Omental fat pad (tissue), 4 donors: ENCODE results near the gene SELENOS. TPM values are rescaled to one million over a fixed set of nuclear protein-coding genes. Genes with fewer than 3 reads are reported as not detected.
A peak's percentile ranks its signal among the peaks of the same experiment; 100 is the strongest.

ENCODE experiments used
- ATAC-seq: fragments of 150-250 bp; one replicate; pipeline ENCODE4 v1.9.1; 2016; ENCODE audit warnings: mild to moderate bottlenecking, moderate library complexity; ENCODE audit not compliant: low FRiP score
- DNase-seq: peaks from one replicate; pipeline ENCODE4 v3.0.0-alpha.2; 2019; ENCODE audit warnings: low spot score
- CTCF ChIP-seq, 3 donors: fragments of 450-650 bp; IDR thresholded peaks; one replicate each; pipeline ENCODE4 v1.5.1; 2016 to 2017; ENCODE audit warnings: antibody characterized with exemption in 3 of 3, mild to moderate bottlenecking in 3 of 3, moderate library complexity in 2 of 3
- total RNA-seq, 4 donors: library from RNA; depleted of rRNA; stranded (reverse); fragments of >200 nt; gene quantifications; one replicate each; pipeline ENCODE4 v1.1.0, GENCODE V29; 2016

Gene SELENOS
- total RNA-seq, 4 donors from 2014 or later = 61.0 to 99.4 (median 92.3) TPM

DNA sequence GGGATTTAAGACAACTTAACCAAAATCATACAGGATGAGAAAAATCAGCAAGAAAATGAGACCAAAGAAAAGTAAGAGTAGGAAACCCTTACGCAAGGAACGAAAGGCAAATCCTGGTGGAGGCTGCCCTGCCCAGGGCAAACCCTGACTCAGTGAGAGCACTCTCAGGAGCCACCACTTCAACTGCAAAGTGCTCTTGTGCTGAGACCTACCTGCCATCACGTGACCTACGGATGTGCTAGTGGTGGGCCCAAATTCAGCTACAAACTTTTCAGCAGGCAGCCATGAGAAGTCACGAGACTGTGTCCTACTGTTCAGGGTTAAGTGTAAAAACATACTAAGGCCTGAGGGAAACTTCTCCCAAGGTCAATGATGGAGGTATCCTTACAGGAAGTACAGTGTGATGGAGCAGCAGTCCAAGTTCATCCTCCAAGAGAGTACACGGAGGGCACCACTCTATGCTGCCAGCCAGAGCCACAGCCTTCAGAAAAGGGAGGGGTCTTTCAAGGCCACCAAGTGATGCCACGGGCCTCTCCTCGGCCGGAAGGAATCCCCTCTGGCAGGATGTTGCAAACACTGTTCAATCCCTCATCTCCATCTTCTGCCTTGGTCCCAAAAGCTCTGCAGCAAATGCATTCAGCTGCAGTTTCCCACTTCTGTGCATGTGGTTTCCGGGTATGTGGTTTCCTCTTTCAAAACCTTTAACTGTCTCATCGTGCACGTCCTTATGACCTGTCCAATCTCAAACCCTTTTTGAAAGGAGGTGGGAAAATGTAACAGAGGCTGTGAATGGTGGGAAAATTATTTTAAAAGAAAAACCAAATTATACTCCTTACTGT, 34.9 kb downstream of the SELENOS start:
- TF ChIP-seq CTCF (IDR thresholded peaks at IDR 0.05) = no peak
- ATAC-seq (no peak), DNase-seq (no peak)

DNA sequence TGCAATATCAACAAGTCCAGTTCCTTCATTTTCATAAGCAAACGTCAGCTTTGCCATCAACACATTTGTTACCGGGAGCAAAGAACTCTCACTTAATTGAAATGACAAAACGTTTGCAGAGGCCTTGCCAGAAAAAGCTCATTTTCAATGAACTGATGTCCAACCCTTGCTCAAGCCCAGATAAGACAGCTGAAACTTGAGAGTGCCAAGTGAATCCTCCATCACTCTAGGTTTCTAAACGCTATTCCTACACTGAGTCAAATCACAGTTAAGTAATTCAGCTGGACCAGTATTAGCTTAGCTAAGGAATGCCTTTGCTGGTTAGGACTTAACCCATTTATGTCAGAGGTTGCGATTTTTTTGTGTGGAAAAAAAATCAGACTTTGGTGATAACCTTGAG, 36.9 kb downstream of the SELENOS start:
- peak; percentile 89 for ATAC-seq
- no peak for DNase-seq
- TF ChIP-seq CTCF (IDR thresholded peaks at IDR 0.05) = no peak

DNA sequence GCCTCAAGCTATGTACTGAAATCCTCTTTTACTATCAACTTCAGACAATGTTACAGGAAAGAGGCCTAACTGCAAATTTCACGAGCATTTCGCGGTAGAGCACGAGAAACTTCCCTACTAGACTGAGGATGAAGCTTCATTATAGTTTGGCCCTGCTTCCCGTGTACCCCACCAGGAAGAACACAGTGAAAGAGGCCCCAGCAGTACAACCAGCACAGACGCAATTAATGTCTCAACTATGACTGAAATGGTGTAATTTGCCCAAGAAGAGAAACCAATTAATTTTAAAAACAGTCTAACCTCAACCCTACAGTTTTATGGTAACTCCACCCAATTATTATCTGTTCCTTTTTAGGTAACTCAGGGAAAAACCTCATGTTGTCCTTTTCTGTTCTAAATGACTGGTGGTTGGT, 37.6 kb downstream of the SELENOS start:
- DNase-seq = no peak
- TF ChIP-seq CTCF (IDR thresholded peaks at IDR 0.05) = no peak
- ATAC-seq = no peak

GRCh38 chr15:101237251-101237650, 40.0 kb downstream of the SELENOS start:
- no peak for DNase-seq
- no peak for ATAC-seq
- TF ChIP-seq CTCF (IDR thresholded peaks at IDR 0.05) = no peak

GRCh38 chr15:101233651-101234280, 43.5 kb downstream of the SELENOS start:
- no peak for TF ChIP-seq CTCF (IDR thresholded peaks at IDR 0.05)
- ATAC-seq (no peak), DNase-seq (no peak)

DNA sequence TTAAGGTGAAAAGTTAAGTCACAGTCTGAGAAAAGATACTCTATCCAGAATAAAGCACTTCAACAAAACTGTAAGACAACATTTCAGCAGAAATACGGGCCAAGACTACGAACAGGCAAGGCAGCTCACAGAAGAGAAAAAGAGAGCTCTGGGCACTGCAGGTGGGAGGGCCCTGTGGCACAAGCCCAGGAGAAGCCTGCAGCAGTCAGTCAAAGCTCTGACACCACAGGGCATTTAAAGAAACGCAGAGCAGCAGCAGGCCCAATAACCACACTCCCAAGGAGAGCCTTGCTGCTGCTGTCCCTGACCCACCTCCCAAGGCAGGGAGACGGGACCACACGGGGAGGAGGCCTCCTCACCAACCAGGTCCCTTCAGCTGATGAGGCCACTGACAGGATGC, 44.6 kb downstream of the SELENOS start:
- no peak for TF ChIP-seq CTCF (IDR thresholded peaks at IDR 0.05)
- DNase-seq (no peak), ATAC-seq (no peak)

DNA sequence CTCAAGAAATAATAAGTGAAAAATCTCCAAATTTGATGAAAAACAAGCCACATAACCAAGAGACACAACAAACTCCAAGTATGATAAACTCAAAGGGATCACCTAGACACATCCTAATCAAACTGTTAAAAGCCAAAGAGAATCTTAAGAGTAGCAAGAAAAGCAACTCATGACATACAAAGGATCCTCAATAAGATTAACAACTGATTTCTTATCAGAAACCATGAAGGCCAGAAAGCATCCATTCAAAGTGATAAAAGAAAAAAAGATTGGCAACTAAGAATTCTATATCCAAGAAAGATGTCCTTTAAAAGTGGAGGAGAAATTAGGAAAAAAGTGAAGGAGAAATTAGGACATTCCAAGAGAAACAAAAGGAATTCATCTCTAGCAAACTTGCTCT, 49.0 kb downstream of the SELENOS start:
- ATAC-seq = no peak
- no peak for TF ChIP-seq CTCF (IDR thresholded peaks at IDR 0.05)
- no peak for DNase-seq
